Endothelial cell (in vitro differentiated cells): Measurements from ENCODE around the gene SLC1A5. TPM values are rescaled to one million over a fixed set of nuclear protein-coding genes. Genes with fewer than 3 reads are reported as not detected.
"Not testable (repeated sequence)": the region's sequence is repeated elsewhere in the genome, so short reads cannot be mapped to it uniquely, and the experiment has no call there.

Experiments
- DNase-seq: peaks from one replicate; pipeline ENCODE4 v3.0.0; 2021; ENCODE audit warnings: low spot score
- H3K27ac Mint-ChIP-seq: one replicate; pipeline ENCODE4 v1.8.0; 2021; ENCODE audit warnings: mixed read lengths, inconsistent platforms; ENCODE audit not compliant: unreplicated experiment
- H3K27me3 Mint-ChIP-seq: one replicate; pipeline ENCODE4 v1.8.0; 2021; ENCODE audit warnings: mild to moderate bottlenecking, moderate library complexity, mixed read lengths, inconsistent platforms; ENCODE audit not compliant: unreplicated experiment
- H3K36me3 Mint-ChIP-seq: one replicate; pipeline ENCODE4 v1.8.0; 2021; ENCODE audit warnings: mild to moderate bottlenecking, low read depth, mixed read lengths, inconsistent platforms; ENCODE audit not compliant: unreplicated experiment
- H3K4me1 Mint-ChIP-seq: one replicate; pipeline ENCODE4 v1.8.0; 2021; ENCODE audit warnings: mild to moderate bottlenecking, mixed read lengths, inconsistent platforms; ENCODE audit not compliant: unreplicated experiment
- H3K4me3 Mint-ChIP-seq: one replicate; pipeline ENCODE4 v1.8.0; 2021; ENCODE audit warnings: mild to moderate bottlenecking, mixed read lengths, inconsistent platforms; ENCODE audit not compliant: unreplicated experiment
- H3K9me3 Mint-ChIP-seq: one replicate; pipeline ENCODE4 v1.8.0; 2021; ENCODE audit warnings: mixed read lengths, inconsistent platforms; ENCODE audit not compliant: unreplicated experiment
- total RNA-seq: library from RNA; stranded (reverse); fragmentation: NEBNext Ultra II Directional; extraction: Animal tissue kit (Norgen Biotek cat#: 25700); gene quantifications from one replicate; pipeline ENCODE4 v1.2.1, GENCODE V29; 2021; ENCODE audit not compliant: unreplicated experiment
- TF ChIP-seq, protein P1 (sequence below): fragments of 200-600 bp; sonication (generic); IDR thresholded peaks from one replicate; pipeline ENCODE4 v1.5.0; 2021; ENCODE audit warnings: antibody characterized with exemption; ENCODE audit not compliant: unreplicated experiment

The SLC1A5 gene
- total RNA-seq, 1 donor from 2014 or later: 62.6 TPM

DNA sequence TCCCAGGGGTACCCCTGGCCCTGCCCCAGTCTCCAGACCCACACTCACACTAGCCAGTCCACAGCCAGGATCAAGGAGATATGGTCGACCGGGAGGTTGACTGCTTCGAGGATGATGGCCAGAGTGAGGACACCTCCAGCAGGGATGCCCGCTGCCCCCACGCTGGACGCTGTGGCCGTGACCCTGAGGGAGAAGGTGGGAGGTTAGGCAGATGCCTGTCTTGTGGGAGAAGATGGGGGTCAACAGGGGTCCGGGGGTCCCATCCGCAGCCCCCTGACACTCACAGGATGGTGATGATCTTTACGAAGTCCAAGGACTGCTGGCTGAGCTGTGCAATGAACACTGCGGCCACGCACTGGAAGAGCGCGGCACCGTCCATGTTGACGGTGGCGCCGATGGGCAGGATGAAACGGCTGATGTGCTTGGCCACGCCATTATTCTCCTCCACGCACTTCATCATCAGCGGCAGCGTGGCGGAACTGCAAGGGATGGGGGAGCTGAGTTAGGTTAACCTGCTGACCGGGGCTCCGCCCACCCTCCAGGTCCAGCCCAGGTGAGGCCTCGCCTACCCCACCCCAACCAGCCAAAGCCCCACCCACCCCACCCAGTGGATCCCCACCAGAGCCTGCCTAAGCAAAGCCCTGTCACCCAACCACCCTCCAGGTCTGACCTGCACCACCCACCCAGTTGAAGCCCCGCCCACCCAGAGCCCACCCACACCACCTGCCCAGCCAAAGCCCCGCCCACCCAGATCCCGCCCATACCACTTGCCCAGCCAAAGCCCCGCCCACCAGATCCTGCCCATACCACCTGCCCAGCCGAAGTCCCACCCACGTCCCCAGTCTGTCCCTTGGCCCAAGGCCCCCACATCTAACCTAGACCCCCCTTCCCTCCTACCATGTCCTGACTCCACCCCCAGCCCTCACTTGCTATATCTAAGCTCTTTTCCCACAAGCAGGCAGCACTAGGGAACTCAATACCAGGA is 11.2 kb downstream of the SLC1A5 start:
- no peaks in the 10 kb centered on the region for H3K9me3 Mint-ChIP-seq
- H3K27me3 Mint-ChIP-seq: no peaks in the 10 kb centered on the region
- DNase-seq: no peak
- TF ChIP-seq, protein P1, sequence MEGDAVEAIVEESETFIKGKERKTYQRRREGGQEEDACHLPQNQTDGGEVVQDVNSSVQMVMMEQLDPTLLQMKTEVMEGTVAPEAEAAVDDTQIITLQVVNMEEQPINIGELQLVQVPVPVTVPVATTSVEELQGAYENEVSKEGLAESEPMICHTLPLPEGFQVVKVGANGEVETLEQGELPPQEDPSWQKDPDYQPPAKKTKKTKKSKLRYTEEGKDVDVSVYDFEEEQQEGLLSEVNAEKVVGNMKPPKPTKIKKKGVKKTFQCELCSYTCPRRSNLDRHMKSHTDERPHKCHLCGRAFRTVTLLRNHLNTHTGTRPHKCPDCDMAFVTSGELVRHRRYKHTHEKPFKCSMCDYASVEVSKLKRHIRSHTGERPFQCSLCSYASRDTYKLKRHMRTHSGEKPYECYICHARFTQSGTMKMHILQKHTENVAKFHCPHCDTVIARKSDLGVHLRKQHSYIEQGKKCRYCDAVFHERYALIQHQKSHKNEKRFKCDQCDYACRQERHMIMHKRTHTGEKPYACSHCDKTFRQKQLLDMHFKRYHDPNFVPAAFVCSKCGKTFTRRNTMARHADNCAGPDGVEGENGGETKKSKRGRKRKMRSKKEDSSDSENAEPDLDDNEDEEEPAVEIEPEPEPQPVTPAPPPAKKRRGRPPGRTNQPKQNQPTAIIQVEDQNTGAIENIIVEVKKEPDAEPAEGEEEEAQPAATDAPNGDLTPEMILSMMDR: no peak
- H3K4me1 Mint-ChIP-seq: peaks cover 2% of the 10 kb centered on the region
- H3K27ac Mint-ChIP-seq: no peak overlapping the region
- H3K4me3 Mint-ChIP-seq: no peak overlapping the region
- peaks cover 35% of the 10 kb centered on the region for H3K36me3 Mint-ChIP-seq

DNA sequence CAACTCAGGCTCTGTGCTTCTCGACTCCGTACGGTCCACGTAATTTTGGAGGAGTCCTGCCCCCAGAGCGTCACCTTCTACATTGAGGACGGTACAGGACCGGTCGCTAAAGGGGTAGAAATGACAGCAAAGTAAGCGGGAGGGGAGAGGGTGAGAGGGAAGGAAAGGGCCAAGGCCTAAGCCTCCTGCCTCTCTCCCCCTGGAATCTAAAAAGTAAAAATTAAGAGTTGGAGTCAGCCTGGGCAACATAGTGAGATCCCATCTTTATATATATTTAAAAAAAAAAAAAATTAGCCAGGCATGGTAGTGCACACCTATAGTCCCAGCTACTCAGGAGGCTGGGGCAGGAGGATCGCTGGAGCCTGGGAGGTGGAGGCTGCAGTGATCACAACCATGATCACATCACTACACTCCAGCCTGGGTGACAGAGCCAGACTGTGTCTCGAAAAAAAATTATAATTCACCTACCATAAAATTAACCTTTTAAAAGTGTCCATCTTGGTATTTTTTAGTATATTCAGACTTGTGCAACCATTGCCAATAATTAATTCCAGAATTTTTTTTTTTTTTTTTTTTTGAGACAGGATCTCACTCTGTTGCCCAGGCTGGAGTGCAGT is 12.6 kb downstream of the SLC1A5 start:
- no peak overlapping the region for H3K4me3 Mint-ChIP-seq
- H3K4me1 Mint-ChIP-seq: peaks cover 2% of the 10 kb centered on the region
- H3K36me3 Mint-ChIP-seq: peaks cover 27% of the 10 kb centered on the region
- TF ChIP-seq, protein P1: no peak
- no peaks in the 10 kb centered on the region for H3K9me3 Mint-ChIP-seq
- no peak for DNase-seq
- no peak overlapping the region for H3K27ac Mint-ChIP-seq
- peaks cover 2% of the 10 kb centered on the region for H3K27me3 Mint-ChIP-seq

DNA sequence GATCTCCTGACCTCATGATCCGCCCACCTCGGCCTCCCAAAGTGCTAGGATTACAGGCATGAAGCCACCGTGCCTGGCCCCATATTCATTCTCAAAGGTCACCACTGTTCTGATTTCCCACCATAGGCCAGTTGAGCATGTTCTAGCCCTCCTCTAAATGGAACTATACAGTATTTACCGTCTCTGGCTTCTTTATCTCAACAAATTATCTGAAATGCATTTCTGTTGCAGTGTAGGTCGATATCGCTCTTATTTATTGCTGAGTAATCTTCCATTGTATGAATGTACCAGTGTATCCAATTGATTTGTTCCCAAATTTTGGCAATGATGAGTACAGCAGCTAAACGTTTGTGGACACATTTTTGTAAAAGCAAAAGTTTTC is 15.4 kb downstream of the SLC1A5 start:
- Mint-ChIP-seq H3K4me3 (no peak overlapping the region), H3K27me3 (peaks cover 3% of the 10 kb centered on the region), H3K36me3 (peaks cover 25% of the 10 kb centered on the region), H3K9me3 (no peaks in the 10 kb centered on the region), H3K27ac (no peak overlapping the region), H3K4me1 (peaks cover 2% of the 10 kb centered on the region)
- TF ChIP-seq, protein P1: no peak
- no peak for DNase-seq

DNA sequence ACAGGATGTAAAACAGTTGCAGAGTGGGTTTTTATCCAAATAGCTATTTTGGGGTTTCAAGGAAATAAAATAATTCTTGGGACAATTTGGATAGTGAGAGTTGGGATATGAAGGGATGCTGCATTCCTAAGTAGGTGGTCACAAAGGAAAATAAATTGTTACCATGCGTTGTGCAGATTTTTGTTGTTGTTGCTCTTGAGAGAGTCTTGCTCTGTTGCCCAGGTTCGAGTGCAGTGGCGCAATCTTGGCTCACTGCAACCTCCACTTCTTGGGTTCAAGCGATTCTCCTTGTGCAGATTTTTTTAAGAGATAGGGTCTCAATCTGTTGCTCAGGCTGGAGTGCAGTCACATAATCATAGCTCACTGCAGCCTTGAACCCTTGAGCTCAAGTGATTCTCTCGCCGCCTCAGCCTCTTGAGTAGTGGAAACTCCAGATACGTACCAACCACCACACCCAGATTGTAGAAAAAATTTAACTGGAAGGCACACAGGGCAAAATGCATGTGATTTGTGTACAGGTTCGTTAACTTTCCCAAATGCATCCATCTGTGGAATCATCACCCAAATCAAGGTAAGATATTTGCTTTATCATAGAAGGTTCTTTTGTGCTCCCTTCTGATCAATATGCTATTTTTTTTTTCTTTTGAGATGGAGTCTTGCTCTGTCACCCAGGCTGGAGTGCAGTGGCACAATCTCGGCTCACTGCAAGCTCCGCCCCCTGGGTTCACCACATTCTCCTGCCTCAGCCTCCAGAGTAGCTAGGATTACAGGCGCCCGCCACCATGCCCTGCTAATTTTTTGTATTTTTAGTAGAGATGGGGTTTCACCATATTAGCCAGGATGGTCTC is 16.0 kb downstream of the SLC1A5 start:
- peaks cover 21% of the 10 kb centered on the region for H3K36me3 Mint-ChIP-seq
- no peak overlapping the region for H3K4me3 Mint-ChIP-seq

DNA sequence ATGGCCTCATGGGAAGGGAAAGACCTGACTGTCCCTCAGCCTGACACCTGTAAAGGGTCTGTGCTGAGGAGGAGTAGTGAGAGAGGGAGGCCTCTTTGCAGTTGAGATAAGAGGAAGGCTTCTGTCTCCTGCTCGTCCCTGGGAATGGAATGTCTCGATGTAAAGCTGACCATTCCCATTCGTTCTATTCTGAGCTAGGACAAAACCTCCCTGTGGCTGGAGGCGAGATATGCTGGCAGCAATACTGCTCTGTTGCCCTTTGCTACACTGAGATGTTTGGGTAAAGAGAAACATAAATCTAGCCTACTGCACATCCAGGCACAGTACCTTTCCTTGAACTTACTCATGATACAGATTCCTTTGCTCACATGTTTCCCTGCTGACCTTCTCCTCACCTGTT is 19.6 kb downstream of the SLC1A5 start:
- H3K36me3 Mint-ChIP-seq, H3K27ac Mint-ChIP-seq, H3K4me3 Mint-ChIP-seq, H3K9me3 Mint-ChIP-seq, H3K27me3 Mint-ChIP-seq, DNase-seq, H3K4me1 Mint-ChIP-seq: not testable (repeated sequence)

More for the DNA sequence above, 16.0 kb downstream of the SLC1A5 start:
- Mint-ChIP-seq H3K9me3 (no peaks in the 10 kb centered on the region), H3K27me3 (peaks cover 3% of the 10 kb centered on the region), H3K27ac (no peak overlapping the region), H3K4me1 (no peaks in the 10 kb centered on the region)
- DNase-seq: no peak
- TF ChIP-seq, protein P1: no peak
